ENCODE measurements around the gene GSK3B.
"Not testable (repeated sequence)": the region's sequence is repeated elsewhere in the genome, so short reads cannot be mapped to it uniquely, and the experiment has no call there.

The GSK3B gene

GRCh38 chr3:119891944-119892721 is 202.1 kb downstream of the GSK3B start:
- in situ Hi-C loops (cut with HindIII; ENCODE audit: low sequenced_read_pairs): no loop called here

GRCh38 chr3:119888681-119889080 is 205.6 kb downstream of the GSK3B start:
- in situ Hi-C loops (cut with HindIII; ENCODE audit: low sequenced_read_pairs): not testable (repeated sequence)

- in situ Hi-C loops (cut with HindIII; ENCODE audit: low sequenced_read_pairs): no loop called here
These were observed 208.3 kb downstream of the GSK3B start for GRCh38 chr3:119885746-119886530.

DNA sequence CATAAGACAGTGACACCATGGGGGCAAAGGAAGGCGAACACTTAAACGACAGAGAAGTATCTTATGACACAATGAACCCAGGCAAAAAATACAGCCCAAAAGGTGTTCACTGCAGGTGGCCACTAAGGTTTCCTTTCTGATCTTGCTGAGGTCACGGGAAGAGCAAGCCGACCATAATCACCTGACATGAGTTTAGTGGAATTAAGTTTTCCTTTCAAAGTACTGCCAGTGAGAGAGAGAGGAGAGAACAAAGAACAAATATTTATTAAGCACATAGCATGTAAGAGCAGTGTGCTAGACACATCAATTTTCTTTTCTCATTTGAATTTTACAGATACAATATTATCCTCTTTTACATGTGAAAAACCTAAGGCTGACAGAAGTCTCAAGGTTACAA is 210.1 kb downstream of the GSK3B start:
- in situ Hi-C loops (cut with HindIII; ENCODE audit: low sequenced_read_pairs): no loop called here

- in situ Hi-C loops (cut with HindIII; ENCODE audit: low sequenced_read_pairs): no loop called here
These were observed 210.6 kb downstream of the GSK3B start for GRCh38 chr3:119883461-119884160.

DNA sequence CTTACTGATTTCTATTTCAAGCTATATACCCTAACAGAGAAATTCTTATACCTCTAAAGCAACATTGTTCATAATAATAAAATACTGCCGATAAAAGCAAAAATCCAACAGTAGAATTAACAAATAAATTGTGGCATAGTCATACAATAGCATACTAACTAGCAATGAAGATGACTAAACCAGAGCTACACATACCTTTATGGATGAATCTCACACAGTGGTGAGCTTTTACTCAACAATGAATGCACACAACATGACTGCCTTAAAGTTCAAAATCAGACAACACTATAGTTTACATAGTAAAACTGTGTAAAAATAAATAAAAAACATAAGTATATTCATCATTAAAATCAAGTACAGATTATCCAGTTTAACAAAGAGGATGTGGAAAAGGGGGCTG is 213.3 kb downstream of the GSK3B start:
- in situ Hi-C loops (cut with HindIII; ENCODE audit: low sequenced_read_pairs): no loop called here

DNA sequence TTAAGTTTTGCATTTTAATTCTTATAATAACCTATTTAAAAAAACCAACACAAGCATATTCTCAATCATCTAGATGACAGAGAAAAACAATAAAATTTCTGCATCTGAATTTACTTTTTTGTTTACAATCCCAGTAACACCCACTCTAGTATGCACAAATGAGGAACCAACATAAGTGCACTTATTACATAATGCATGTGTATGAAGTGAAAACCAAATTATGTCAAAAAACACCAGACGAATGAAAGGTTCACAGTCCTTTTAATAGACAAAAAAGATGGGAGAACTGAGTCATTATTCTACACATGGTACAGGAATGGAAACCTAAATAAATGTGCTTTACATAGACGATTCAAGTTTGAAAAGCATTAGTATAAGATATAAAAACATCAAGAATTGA is 220.6 kb downstream of the GSK3B start:
- in situ Hi-C loops (cut with HindIII; ENCODE audit: low sequenced_read_pairs): loop anchor here (5.0 kb wide), 1 partner anchor 39 kb away; no protein-coding TSS in a partner anchor

DNA sequence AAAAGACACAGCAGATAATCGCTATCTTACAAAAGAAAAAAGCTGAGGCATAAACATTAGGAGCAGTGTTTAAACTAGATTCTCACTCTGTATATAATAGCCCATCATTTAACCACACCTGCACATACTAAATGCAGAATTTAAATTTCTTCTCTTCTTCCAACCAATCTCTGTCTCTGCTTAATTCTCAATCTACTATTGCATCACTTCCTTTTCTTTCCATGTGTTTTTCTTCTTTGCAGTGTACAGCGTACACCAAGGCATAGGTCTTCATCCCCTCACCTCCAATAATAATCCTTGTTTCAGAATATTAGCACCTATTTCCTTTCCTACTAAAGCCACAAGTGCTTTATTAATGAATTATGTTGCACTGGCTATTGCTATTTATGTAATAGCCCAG is 221.5 kb downstream of the GSK3B start:
- in situ Hi-C loops (cut with HindIII; ENCODE audit: low sequenced_read_pairs): loop anchor here (5.0 kb wide), 1 partner anchor 40 kb away; no protein-coding TSS in a partner anchor

GRCh38 chr3:119871571-119871970 is 222.7 kb downstream of the GSK3B start:
- in situ Hi-C loops (cut with HindIII; ENCODE audit: low sequenced_read_pairs): loop anchor here (5.0 kb wide), 1 partner anchor 41 kb away; no protein-coding TSS in a partner anchor

- in situ Hi-C loops (cut with HindIII; ENCODE audit: low sequenced_read_pairs): loop anchor here (5.0 kb wide), 1 partner anchor 42 kb away; no protein-coding TSS in a partner anchor
These were observed 223.7 kb downstream of the GSK3B start for GRCh38 chr3:119870512-119870911.

DNA sequence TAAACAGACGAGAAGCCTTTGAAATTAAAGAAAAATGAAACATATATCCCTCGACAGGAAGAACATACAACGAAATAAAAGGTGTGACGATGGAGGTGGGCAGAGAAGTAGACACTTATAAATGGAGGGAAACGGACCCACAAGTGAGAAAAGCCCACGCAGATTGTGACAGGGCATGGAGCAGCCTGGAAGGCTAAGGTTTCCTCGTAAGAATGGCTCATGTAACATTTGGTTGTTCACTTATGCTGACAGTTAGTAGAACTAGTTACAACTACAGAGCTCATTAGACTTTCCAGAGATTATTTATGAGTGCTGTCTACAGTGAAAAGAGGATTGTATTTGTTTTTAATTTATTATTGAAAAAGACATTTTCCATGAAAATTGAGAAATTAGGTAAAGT is 229.8 kb downstream of the GSK3B start:
- in situ Hi-C loops (cut with HindIII; ENCODE audit: low sequenced_read_pairs): no loop called here

DNA sequence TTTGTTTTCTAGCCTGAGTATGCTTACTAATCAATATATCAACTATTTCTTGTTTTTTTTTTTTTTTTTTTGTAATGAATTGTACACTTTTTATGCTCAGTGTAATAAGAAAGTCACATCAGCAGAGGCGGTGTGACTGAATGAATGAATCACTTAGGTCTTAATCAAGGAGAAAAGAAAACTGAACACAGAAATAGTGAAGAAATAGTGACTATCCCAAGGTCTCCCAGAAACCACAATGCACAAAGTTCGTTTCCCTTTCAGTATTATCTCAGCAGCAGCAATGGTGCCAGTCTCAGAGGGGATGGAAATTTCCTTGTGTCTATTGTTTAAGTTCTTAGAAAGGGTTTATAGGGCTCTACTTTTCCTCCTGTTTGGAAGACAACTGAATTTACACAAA is 231.6 kb downstream of the GSK3B start:
- in situ Hi-C loops (cut with HindIII; ENCODE audit: low sequenced_read_pairs): no loop called here

GRCh38 chr3:119861681-119862080 is 232.6 kb downstream of the GSK3B start:
- in situ Hi-C loops (cut with HindIII; ENCODE audit: low sequenced_read_pairs): no loop called here

- in situ Hi-C loops (cut with HindIII; ENCODE audit: low sequenced_read_pairs): no loop called here
These were observed 234.5 kb downstream of the GSK3B start for GRCh38 chr3:119859728-119860127.

- in situ Hi-C loops (cut with HindIII; ENCODE audit: low sequenced_read_pairs): no loop called here
These were observed 235.3 kb downstream of the GSK3B start for GRCh38 chr3:119858957-119859356.

DNA sequence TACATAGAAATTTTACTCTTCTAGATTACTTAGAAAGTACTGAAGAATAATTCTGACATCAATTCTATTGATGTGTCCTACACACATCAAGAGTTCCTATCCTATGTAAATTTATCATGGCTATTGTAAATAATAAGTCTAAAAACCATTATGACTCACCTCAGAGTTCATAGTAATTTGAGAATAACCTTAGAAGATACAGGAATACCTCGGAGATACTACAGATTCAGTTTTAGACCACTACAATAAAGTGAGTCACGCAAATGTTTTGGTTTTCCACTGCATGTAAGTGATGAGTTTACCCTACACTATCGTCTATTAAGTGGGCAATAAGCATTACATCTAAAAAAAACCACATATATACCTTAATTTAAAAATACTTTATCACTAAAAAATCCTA is 237.6 kb downstream of the GSK3B start:
- in situ Hi-C loops (cut with HindIII; ENCODE audit: low sequenced_read_pairs): no loop called here

DNA sequence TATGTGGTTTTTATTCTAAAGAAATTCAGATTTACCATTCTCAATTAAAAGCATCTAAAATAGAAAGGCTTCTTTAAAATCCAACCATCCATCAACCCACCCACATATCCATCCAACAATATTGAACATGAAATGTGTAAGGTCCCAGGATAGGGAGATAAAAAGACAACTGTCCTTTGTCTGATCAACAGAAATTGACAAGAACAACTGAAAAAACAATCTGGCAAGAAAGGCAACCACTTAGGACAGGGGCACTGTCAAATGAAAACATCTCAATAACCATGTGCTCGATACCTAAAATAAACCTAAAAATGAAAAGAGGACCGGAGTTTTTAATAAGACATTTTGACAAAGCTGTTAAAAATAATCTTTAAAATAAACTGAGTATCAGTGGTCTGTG is 245.1 kb downstream of the GSK3B start:
- in situ Hi-C loops (cut with HindIII; ENCODE audit: low sequenced_read_pairs): no loop called here

- in situ Hi-C loops (cut with HindIII; ENCODE audit: low sequenced_read_pairs): no loop called here
These were observed 252.3 kb downstream of the GSK3B start for GRCh38 chr3:119841808-119842471.

DNA sequence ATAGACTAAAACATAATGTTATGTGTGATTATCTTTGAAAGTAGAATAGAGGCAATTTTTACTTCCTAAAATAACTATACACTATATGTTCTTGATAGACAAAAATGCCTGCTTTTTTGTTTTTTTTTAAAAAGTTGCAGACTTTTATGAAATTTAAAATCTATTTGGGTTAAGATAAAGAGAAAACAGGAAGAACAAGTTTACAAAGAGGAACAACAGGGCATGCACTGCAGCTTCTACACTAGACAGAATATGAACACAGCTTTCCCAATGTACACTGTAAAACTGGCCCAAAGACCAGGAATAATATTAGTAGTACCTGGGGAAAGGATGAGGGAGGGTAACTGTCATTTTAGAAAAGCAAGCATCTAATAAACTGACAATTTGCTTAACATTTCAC is 258.7 kb downstream of the GSK3B start:
- in situ Hi-C loops (cut with HindIII; ENCODE audit: low sequenced_read_pairs): no loop called here

DNA sequence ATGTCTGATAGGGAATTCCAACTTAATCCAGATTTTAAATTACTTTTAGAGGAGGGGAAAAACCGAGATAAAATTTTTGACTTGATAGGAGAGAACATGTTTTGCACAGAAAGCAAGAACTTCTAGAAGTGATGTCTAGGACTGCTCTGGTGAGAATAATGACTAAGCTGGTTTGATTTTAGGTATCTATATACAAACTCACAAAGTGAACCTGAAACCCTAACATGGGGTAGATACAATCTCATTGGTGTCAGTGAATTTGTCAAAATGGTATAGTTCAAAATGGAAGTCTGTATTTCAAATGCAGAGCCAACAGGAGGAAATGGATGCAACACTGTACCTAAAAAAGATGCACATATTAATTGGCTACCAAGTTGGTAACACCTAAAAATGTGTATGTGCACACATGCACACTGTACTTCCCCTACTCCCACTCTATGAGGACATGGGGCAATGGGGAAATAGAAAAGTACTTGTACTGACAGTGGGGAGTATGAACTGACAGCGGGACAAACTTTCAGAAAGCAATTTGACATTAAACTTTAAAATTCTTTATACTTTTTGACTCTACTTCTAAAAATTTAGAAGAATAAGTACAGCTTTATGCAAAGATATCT is 259.4 kb downstream of the GSK3B start:
- in situ Hi-C loops (cut with HindIII; ENCODE audit: low sequenced_read_pairs): no loop called here

All from endothelial cell of hepatic sinusoid (primary cell).